CD4-positive, alpha-beta T cell treated with Interleukin-15 for 4 hours (primary cell): Measurements from ENCODE around the gene NFE2L3.
A peak's percentile ranks its signal among the peaks of the same experiment; 100 is the strongest.
"Not testable (repeated sequence)": the region's sequence is repeated elsewhere in the genome, so short reads cannot be mapped to it uniquely, and the experiment has no call there.

Experiments
- DNase-seq: peaks from one replicate; pipeline ENCODE4 v3.0.0-alpha.2; 2020; ENCODE audit warnings: low spot score

NFE2L3 gene

DNA sequence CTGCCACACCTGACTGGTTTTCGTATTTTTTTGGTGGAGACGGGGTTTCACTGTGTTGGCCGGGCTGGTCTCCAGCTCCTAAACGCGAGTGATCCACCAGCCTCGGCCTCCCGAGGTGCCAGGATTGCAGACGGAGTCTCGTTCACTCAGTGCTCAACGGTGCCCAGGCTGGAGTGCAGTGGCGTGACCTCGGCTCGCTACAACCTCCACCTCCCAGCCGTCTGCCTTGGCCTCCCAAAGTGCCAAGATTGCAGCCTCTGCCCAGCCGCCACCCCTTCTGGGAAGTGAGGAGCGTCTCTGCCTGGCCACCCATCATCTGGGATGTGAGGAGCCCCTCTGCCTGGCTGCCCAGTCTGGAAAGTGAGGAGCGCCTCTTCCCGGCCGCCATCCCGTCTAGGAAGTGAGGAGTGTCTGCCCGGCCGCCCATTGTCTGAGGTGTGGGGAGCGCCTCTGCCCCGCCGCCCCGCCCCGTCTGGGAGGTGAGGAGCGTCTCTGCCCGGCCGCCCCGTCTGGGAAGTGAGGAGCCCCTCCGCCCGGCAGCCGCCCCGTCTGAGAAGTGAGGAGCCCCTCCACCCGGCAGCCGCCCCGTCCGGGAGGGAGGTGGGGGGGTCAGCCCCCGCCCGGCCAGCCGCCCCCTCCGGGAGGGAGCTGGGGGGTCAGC, 4.2 kb upstream of the NFE2L3 start:
- not testable (repeated sequence) for DNase-seq

DNA sequence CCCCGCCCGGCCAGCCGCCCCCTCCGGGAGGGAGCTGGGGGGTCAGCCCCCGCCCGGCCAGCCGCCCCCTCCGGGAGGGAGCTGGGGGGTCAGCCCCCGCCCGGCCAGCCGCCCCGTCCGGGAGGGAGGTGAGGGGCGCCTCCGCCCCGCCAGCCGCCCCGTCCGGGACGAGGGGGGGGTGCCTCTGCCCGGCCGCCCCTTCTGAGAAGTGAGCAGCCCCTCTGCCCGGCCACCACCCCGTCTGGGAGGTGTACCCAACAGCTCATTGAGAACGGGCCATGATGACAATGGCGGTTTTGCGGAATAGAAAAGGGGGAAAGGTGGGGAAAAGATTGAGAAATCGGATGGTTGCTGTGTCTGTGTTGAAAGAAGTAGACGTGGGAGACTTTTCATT, 3.7 kb upstream of the NFE2L3 start:
- not testable (repeated sequence) for DNase-seq

DNA sequence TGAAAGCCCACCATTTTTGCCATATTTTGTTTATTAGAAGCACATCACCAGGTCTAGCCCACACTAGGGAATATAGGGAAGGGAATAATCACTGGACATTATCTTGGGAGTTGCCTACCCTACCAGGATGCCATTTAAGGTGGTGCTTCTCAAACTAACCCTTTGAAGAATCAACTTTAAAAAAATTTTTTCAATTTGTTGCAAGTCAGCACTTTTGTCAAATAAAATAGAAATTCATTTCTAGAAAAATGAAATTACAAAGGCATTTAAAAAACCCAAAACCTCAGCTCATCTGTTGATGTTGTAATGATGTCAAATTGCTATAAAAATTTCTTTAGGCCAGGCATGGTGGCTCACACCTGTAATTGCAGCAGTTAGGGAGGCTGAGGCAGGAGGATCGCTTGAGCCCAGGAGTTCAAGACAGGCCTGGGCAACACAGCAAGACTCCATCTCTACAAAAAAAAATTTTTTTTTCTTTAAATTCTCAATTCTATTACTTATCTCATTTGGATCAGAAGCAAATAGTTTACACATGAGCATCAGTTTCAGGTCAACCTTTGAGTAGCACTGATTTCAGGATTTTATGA, 2.5 kb upstream of the NFE2L3 start:
- no peak for DNase-seq

DNA sequence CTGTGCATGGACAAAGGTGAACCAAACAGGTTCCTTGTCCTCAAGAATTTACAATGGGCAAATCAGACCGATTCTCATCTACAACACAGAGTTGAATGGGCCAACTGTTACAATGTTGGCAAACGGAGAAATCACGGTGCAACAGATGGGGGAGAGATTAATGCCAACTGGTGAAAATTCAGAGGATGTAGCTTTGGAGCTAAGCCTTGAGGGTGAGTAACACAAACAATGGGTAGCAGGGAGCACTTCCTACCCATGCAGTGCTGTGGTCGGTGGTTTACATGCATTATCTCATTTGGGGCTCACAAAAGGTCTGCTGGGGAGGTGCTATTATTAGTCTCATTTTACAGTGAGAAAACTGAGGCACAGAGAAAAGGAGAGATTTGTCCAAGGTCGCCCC, 902 bp upstream of the NFE2L3 start:
- peak; percentile 32 for DNase-seq

DNA sequence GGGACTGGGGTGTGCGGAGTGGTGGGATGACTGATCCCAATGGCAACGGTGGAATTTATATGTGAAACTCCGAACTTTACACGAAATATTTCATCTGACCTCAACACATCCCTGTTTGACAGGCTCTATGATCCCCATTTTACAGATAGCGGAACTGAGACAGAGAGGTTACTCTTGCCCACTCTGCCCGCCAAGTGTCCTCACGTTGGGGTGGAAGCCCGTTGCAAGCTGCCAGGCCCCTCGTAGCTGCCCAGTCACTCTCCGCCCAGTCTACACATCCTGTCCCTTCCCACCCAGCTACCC, 397 bp upstream of the NFE2L3 start:
- no peak for DNase-seq

DNA sequence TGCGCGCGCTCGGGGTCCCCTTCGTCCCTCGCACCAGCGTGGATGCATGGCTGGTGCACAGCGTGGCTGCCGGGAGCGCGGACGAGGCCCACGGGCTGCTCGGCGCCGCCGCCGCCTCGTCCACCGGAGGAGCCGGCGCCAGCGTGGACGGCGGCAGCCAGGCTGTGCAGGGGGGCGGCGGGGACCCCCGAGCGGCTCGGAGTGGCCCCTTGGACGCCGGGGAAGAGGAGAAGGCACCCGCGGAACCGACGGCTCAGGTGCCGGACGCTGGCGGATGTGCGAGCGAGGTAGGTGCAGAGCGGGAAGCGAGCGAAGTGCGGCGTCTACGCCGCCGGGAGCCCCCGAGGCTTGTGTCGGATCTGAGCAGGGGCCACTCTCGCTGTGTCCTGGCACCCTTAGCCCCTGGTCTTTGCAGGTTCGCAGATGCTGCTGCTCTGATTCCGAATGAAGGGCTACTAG, 813 bp downstream of the NFE2L3 start:
- DNase-seq: peak; percentile 14

DNA sequence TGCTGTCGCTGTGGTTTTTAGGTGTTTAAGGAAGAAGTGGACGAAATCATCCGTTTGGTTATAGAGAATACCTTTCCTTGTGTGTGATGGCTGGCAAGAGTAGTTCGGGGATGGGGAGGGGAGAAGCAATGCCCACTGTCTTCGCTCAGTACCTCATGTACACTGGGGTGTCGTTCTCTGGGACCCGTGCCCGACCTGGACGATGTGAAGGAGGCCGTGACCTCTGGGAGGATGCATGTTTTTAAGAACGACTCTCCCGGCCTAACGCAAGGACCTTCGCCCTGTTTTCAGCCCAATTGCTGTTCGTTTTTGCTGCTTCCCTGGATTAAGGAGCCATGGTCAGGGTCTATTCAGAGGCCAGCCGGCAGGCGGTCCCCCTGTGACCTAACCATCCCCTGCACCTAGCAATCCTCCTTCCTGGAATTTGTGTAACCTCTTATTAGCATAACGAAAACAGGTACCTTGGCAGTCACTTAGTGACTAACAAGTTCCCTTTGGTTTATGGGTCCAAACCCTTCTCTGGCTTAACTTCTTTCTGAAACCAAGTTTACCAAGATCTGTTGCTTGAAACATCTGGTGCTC, 1.3 kb downstream of the NFE2L3 start:
- peak; percentile 53 for DNase-seq

DNA sequence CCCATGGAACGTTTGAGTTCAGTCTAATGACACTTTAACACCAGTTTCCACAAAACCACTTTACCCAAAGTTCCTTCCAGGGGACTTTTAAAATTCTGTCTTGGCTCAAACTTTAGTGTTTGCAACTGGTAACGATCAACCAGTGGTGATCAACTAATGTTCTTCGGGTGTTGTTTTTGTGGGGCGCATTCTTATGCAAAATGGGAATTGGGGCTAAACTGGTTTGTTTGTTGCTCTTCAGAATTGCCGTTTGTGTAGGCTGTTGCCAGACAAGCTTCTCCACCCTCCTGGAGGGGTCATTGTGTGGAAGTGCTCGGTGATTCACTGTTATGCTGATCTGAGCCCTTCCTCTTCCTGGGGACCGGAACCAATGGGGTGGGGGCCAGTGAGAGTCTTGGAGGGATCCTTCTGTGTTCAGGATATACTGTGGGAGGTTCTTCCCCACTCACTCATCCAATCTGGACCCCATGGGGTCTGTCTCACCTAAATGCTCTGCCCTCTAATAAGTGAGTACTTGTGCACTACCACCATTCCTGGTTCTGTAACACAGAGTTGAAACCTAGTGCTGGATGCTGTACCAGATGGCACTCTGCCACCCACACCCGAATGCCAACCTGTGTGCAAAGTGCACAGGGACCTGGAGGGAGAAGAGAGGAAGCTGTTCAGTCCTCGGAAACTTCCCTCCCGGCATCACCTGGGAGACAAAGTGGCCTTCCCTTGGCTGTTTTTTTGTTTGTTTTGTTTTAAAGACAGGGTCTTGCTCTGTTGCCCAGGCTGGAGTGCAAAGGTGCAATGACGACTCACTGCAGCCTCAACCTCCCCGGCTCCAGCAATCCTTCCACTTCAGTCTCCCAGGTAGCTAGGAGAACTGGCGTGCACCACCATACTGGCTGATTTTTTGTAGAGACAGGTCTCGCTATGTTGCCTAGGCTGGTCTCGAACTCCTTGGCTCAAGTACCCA, 2.1 kb downstream of the NFE2L3 start:
- peak; percentile 52 for DNase-seq

DNA sequence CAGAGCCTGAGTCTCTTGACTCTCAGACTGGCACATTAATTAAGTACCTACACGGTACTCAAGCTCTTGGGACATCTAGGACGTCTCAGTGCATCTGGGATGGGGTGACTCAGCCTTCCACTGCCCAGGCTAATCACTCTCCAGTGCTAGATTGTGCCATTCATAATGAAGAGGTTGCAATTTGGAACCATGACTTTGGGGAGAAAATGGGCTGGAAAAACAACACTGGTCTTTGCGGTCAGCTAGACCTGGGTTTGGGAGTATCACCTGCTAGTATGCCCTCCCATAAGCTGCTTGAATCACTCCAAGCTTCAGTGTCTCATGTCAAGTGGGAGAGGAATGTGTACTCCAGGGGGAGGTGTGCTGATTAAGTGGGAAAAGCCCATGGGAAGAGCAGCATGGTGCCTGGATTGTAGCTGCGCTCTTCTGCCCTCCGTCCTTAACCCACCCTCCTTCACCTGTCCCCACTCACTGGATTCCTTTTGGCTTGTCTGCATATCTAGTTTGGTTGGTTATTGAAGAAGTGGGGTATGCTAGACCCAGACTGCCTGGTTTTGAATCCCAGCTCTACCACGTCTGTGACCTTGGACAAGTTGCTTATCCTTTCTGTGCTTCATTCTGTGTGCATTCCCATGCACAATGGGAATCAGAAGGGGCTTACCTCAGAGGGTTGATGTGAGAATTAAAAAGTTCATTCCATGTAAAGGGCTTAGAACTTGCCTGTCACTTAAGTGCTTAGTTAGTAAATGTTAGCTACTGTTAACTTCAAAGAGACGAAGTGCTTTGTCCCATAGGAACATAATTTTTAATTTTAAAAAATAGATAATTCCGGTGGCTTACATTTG, 3.8 kb downstream of the NFE2L3 start:
- no peak for DNase-seq

DNA sequence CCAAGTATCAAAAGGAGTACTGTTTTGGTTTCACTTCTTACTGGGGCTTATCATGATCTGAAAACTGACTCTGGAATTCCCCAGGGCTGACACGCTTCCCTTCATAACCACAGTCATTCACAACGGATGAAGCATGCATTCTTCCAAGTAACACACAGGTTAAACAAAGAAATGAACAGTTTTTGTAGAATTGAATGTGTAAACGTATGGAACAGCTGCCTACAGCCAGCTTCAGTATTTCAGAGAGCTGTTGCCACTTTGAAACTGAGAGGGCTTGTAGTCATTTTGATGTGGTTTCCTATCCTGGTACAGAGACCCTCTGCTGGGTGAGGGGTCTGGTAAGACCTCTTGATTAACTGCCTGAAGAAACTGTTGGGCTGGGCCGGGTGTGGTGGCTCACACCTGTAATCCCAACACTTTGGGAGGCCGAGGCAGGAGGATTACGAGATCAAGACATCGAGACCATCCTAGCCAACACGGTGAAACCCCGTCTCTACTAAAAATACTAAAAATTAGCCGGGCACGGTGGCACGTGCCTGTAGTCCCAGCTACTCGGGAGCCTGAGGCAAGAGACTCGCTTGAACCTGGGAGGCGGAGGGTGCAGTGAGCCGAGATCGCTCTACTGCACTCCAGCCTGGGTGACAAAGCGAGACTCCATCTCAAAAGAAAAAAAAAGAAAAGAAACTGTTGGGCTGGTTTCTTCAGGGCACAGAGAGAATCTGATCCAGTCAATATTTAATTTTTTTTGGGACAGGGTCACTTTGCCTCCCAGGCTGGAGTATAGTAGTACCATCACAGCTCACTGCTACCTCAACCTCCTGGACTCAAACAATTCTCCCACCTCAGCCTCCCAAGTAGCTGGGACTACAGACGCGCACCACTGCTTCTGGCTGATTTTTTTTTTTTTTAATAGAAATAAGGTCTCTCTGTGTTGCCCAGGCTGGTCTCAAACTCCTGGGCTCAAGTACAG, 4.7 kb downstream of the NFE2L3 start:
- DNase-seq: peak; percentile 81

DNA sequence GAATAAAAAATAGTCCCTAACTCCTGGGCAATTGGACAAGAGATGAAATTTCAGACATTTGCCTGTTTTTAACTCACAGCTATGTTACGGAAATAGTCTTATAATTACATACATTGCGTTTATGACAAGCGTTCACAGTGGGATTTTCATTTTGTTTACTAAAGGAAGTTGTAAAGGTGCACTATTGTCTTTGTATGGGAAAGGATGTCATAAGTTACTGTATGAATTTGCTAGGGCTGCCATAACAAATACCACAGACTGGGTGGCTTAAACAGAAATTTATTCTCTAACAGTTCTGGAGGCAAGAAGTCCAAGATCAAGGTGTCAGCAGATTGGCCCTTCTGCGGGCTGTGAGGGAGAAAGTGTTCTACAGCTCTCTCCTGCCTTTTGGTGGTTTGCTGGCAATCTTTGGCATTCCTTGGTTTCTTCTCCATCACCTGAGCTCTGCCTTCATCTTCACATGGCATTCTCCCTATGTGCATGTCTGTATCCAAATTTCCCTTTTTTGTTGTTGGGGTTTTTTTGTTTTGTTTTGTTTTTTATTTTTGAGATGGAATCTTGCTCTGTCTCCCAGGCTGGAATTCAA, 5.6 kb downstream of the NFE2L3 start:
- DNase-seq: no peak

DNA sequence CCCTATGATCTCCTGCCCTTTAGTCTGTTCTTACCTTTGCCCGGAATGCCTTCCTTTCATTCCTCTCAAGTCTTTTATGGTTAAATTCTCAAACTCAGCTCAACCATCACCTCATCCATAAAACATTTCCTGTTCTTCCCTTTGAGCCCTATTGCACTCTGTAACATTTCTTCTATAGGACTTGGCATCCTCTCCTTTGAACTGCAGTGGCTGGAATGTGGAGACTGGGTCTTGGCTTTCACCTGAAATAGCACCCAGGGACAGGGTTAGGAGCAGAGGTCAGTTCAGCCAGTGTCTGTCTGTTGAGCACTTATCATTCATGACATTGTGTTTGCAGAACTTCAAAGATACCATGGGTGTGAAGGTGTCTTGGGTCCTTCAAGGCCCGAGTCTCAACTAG, 7.2 kb downstream of the NFE2L3 start:
- no peak for DNase-seq

DNA sequence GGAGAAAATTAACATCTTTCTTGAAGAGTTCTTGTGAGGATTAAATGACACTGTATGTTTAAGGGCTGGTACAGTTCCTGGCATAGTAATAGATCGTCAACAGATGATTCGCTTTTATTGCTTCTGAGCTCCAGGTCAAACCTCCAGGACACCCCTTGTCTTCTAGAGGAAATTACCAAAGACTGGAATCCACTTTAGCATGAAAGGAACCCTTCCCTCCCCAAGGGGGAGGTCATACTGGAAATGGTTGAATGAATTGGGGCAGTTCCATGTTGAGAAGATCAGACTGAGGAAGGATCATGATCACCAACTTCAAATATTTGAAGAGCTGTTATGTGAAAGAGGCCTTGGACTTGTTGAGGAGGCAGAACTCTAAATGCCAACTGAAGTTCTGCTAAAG, 8.9 kb downstream of the NFE2L3 start:
- no peak for DNase-seq

DNA sequence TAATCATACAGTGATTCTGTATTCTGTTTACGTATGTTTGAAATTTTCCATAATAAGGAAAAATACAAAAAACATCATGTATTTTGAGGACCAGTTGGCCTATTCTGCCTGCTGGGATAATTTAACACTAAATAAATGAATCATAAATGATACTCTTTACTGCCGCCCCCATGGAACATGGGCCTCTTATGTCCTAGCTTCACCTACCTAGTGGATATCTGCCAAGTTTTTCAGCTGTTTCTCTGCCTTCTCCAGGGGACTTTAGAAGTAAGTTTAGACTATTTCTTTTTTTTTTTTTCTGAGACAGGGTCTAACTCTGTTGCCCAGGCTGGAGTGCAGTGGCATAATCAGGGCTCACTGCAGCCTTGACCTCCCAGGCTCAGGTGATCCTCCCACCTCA, 10.4 kb downstream of the NFE2L3 start:
- DNase-seq: no peak

DNA sequence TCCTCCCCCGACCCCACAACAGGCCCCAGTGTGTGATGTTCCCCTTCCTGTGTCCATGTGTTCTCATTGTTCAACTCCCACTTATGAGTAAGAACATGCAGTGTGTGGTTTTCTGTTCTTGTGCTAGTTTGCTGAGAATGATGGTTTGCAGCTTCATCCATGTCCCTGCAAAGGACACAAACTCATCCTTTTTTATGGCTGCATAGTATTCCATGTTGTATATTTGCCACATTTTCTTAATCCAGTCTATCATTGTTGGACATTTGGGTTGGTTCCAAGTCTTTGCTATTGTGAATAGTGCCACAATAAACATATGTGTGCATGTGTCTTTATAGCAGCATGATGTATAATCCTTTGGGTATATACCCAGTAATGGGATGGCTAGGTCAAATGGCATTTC, 11.8 kb downstream of the NFE2L3 start:
- not testable (repeated sequence) for DNase-seq

DNA sequence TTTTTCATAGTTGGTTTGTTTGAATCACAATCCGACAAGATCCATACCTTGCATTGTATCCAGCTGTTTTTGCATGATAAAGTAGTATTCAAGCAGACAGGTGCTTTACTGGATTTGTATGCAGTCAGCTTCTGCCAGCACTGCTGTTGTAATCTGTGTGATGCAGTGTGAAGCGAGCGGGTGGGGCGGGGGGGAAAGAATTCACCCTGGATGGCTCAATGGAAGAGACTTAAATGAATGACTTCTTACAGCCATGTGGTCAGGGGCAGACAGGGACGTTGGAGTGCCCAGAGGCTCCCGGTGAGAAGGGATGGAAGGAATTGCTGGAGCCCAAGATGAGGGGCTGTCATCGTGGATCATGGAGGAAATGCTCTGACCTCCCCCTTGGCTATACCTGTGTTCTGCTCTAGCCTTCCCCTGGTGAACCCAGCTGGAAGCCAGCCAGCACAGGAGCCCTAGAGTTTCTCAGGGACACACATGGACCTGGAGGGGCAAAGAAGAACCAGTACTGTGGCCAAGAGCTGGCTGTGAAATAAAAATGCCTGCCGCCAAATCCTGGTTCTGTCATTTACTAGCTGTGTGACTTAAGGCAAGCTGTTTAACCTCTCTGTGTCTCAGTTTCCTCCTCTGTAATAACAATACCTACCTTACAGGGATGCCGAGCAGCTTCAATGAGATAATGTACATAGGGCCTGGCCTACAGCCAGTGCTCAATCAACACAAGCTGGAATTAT, 14.1 kb downstream of the NFE2L3 start:
- DNase-seq: no peak

DNA sequence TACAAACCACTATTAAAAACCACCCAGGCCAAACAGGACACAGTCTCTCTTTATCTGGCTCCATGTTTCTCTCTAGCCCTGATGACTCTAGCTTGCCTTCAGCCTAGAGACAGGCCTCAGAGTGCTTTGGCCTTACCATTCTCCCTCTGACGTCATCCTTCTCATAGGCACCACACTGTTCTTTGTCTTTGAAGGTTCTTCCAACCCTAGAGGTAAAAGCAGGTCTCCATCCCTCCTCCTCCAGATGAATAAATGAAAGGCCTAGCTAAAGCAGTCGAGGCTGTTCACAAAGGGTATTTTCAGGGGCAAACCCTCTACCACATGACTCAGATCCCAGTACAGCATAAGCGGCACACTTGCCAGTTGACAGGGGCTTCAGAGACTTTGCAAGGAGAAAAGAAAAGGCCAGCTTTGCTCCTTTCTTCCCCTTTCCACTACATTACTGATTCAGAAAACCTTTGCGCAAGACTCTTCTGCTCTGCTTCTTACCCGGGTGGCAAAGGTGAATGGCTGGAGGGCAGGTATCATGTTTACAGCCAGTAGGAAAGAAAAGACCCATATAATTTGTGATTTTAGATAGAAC, 14.8 kb downstream of the NFE2L3 start:
- DNase-seq: no peak

DNA sequence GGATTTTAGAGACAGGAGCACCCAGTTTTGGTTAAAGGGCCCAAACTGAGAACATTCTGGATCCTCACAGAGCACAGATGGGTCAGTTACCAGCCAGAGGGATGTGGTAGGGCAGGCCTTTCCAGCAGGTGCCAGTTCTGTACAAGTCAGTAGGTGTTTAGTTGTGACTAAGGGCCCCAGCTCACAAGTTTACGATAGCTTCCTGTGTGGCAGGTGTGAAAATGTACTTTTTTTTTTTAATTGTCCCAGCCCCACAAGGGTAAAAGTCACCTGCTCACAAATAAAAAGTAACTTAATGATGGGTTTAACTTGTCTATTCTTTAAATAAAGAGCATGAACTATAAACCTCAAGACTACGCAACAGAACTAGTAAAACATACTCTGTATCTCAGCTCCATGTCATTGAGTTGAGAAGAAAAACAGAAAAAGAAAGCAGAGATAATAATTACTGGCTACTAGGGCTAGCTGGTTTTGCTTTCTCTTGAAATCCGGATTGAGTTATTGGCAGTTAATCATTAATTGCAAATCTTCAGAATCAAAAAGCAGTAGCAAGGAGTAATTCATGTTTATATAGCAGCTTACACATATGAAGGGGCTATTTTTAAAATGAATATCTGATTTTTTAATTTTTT, 15.4 kb downstream of the NFE2L3 start:
- DNase-seq: peak; percentile 58
